Sigmoid colon (tissue), 7 donors: ENCODE measurements around the gene DACH2. TPM values are rescaled to one million over a fixed set of nuclear protein-coding genes. Genes with fewer than 3 reads are reported as not detected.

Experiments
- DNase-seq: peaks from one replicate; pipeline ENCODE4 v3.0.0-alpha.2; 2019
- H3K27ac ChIP-seq, 4 donors: fragments of 200-600 bp; sonication (generic); one replicate each; pipeline ENCODE4 v1.5.1; 2016 to 2019; ENCODE audit warnings: mild to moderate bottlenecking in 1 of 4
- H3K27me3 ChIP-seq, 3 donors: fragments of 200-600 bp; sonication (generic); one replicate each; pipeline ENCODE4 v1.5.1; 2019; ENCODE audit warnings: mild to moderate bottlenecking in 1 of 3
- H3K36me3 ChIP-seq, 4 donors: fragments of 200-600 bp; sonication (generic); one replicate each; pipeline ENCODE4 v1.5.1; 2016 to 2019
- H3K4me1 ChIP-seq, 4 donors: fragments of 200-600 bp; sonication (generic); one replicate each; pipeline ENCODE4 v1.5.1; 2017 to 2019
- H3K4me3 ChIP-seq, 4 donors: fragments of 200-600 bp; sonication (generic); one replicate each; pipeline ENCODE4 v1.5.1; 2017 to 2019; ENCODE audit warnings: mild to moderate bottlenecking in 2 of 4, moderate library complexity in 1 of 4
- H3K9me3 ChIP-seq, 4 donors: fragments of 200-600 bp in 3 of 4; sonication (generic) in 3 of 4; one replicate each; pipeline versions ENCODE4 v1.5.1 to v1.6.1; 2013 to 2019
- EP300 ChIP-seq, 4 donors: sonication (generic); formaldehyde crosslinking; IDR thresholded peaks; one replicate each; pipeline ENCODE4 v1.6.1; 2017; ENCODE audit warnings: antibody characterized with exemption in 4 of 4
- POLR2A ChIP-seq, 2 donors: fragments of 450-650 bp; IDR thresholded peaks; one replicate each; pipeline ENCODE4 v1.6.1; 2016; ENCODE audit warnings: antibody characterized with exemption in 2 of 2, mild to moderate bottlenecking in 2 of 2, moderate library complexity in 2 of 2
- POLR2AphosphoS5 ChIP-seq, 4 donors: sonication (generic); formaldehyde crosslinking; IDR thresholded peaks; one replicate each; pipeline ENCODE4 v1.6.1; 2017; ENCODE audit warnings: antibody characterized with exemption in 4 of 4
- WGBS, 2 donors: extraction: QIAGEN DNeasy Blood & Tissue Kit; methylation state at CpG; one replicate each; pipeline ENCODE4 v1.1.7; 2013; 5-methylcytosine and 5-hydroxymethylcytosine counted together
- intact Hi-C: fragments of 100-400 bp; cut with DNase I; formaldehyde crosslinking; loops from one replicate; pipeline ENCODE4 v1.15.1; 2023
- polyA plus RNA-seq, 3 donors: library from polyadenylated mRNA; stranded (reverse); fragments of 200-250 nt; gene quantifications; one replicate each; pipeline ENCODE4 v1.2.3, GENCODE V29; 2013
- total RNA-seq, 4 donors: library from RNA; depleted of rRNA; stranded (reverse); fragments of >200 nt; gene quantifications; one replicate each; pipeline ENCODE4 v1.1.0, GENCODE V29; 2016
- TF ChIP-seq, protein P1 (sequence below), 4 experiments: fragments of 450-650 bp in 3 of 4; fragments of 200-600 bp in 1 of 4; IDR thresholded peaks; one replicate each; pipeline ENCODE4 v1.5.1; 2016 to 2019; ENCODE audit warnings: antibody characterized with exemption in 4 of 4, mild to moderate bottlenecking in 3 of 4, moderate library complexity in 2 of 4
- donor health status: healthy with polysubstance abuse.
- donor health status: Bipolar disorder and iron deficiency.
- donor health status: healthy.

DACH2 gene
- total and polyA plus RNA-seq, 7 donors: under 0.01 to 1.4 (median 0.16) TPM; not detected in 2

DNA sequence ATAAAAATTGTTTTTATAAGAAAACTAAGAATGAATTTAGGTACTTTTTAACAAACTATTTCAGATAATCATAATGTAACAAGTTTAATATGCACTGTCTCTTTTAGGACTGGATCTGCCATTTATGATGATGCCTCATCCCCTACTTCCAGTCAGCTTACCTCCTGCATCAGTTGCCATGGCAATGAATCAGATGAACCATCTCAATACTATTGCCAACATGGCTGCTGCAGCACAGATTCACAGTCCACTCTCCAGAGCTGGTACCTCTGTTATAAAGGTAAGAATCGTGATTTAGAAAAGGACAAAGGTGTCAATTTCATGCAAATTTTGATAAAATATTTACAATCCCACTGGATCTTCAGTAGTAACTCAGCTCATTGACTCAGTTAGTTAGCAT, 566.2 kb downstream of the DACH2 start:
- WGBS, 2 donors: 18 to 66% methylated on average over 1 of the region's 1 CpG
- H3K36me3 ChIP-seq: no peaks in the 10 kb centered on the region

DNA sequence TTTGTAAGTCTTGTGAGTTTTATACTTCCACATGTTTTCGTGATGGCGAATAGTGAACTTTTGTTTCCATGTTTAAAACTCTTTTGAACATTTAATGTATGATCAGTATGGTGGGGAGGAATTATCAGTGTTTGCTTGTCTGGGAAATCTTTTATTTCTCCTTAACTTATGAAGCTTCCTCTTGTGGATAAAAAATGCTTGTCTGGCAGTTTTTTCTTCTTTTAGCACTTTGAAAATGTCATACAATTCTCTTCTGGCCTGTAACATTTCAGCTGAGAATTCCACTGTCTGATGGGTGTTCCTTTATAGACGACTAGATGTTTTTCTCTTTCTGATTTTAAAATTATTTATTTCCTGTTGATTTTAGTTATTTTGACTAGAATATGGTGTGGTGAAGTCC, 576.0 kb downstream of the DACH2 start:
- 86% methylated on average over 3 of the region's 3 CpGs for WGBS, 2 donors
- no peaks in the 10 kb centered on the region for H3K9me3 ChIP-seq
- intact Hi-C loops: no loop called here
- no peak overlapping the region for H3K27ac ChIP-seq
- no peak overlapping the region for H3K4me3 ChIP-seq
- H3K4me1 ChIP-seq: no peaks in the 10 kb centered on the region
- H3K27me3 ChIP-seq: no peaks in the 10 kb centered on the region
- no peak for DNase-seq
- no peaks in the 10 kb centered on the region for H3K36me3 ChIP-seq
- no peak for TF ChIP-seq EP300 (IDR thresholded peaks at IDR 0.05)
- TF ChIP-seq, protein P1, sequence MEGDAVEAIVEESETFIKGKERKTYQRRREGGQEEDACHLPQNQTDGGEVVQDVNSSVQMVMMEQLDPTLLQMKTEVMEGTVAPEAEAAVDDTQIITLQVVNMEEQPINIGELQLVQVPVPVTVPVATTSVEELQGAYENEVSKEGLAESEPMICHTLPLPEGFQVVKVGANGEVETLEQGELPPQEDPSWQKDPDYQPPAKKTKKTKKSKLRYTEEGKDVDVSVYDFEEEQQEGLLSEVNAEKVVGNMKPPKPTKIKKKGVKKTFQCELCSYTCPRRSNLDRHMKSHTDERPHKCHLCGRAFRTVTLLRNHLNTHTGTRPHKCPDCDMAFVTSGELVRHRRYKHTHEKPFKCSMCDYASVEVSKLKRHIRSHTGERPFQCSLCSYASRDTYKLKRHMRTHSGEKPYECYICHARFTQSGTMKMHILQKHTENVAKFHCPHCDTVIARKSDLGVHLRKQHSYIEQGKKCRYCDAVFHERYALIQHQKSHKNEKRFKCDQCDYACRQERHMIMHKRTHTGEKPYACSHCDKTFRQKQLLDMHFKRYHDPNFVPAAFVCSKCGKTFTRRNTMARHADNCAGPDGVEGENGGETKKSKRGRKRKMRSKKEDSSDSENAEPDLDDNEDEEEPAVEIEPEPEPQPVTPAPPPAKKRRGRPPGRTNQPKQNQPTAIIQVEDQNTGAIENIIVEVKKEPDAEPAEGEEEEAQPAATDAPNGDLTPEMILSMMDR (IDR thresholded peaks at IDR 0.05): no peak
- TF ChIP-seq POLR2AphosphoS5 (IDR thresholded peaks at IDR 0.05): no peak
- TF ChIP-seq POLR2A (IDR thresholded peaks at IDR 0.05): no peak

More for the DNA sequence above, 566.2 kb downstream of the DACH2 start:
- H3K4me1 ChIP-seq: no peaks in the 10 kb centered on the region
- H3K4me3 ChIP-seq: no peak overlapping the region
- TF ChIP-seq POLR2AphosphoS5 (IDR thresholded peaks at IDR 0.05) (no peak), POLR2A (IDR thresholded peaks at IDR 0.05) (no peak), EP300 (IDR thresholded peaks at IDR 0.05) (no peak)
- TF ChIP-seq, protein P1 (IDR thresholded peaks at IDR 0.05): no peak
- DNase-seq: no peak
- no peak overlapping the region for H3K27ac ChIP-seq
- intact Hi-C loops: no loop called here
- no peaks in the 10 kb centered on the region for H3K9me3 ChIP-seq
- H3K27me3 ChIP-seq: no peaks in the 10 kb centered on the region

GRCh38 chrX:86747091-86747490, 598.8 kb downstream of the DACH2 start:
- intact Hi-C loops: no loop called here
- 71 to 81% methylated on average over 3 of the region's 3 CpGs for WGBS, 2 donors

GRCh38 chrX:86805241-86805640, 657.0 kb downstream of the DACH2 start:
- Histone ChIP-seq H3K27me3 (no peaks in the 10 kb centered on the region), H3K9me3 (no peaks in the 10 kb centered on the region), H3K4me3 (no peak overlapping the region), H3K4me1 (no peaks in the 10 kb centered on the region), H3K27ac (no peak overlapping the region), H3K36me3 (no peaks in the 10 kb centered on the region)
- 56 to 69% methylated on average over 2 of the region's 2 CpGs for WGBS, 2 donors
- DNase-seq: no peak
- TF ChIP-seq POLR2AphosphoS5 (IDR thresholded peaks at IDR 0.05): no peak
- TF ChIP-seq, protein P1 (IDR thresholded peaks at IDR 0.05): no peak
- TF ChIP-seq POLR2A (IDR thresholded peaks at IDR 0.05): no peak
- no peak for TF ChIP-seq EP300 (IDR thresholded peaks at IDR 0.05)
- intact Hi-C loops: no loop called here

More at GRCh38 chrX:86747091-86747490, 598.8 kb downstream of the DACH2 start:
- Histone ChIP-seq H3K36me3 (no peaks in the 10 kb centered on the region), H3K9me3 (no peaks in the 10 kb centered on the region), H3K4me3 (no peak overlapping the region), H3K4me1 (no peaks in the 10 kb centered on the region), H3K27me3 (no peaks in the 10 kb centered on the region), H3K27ac (no peak overlapping the region)
- no peak for DNase-seq
- no peak for TF ChIP-seq EP300 (IDR thresholded peaks at IDR 0.05)
- no peak for TF ChIP-seq POLR2A (IDR thresholded peaks at IDR 0.05)
- TF ChIP-seq, protein P1 (IDR thresholded peaks at IDR 0.05): no peak
- no peak for TF ChIP-seq POLR2AphosphoS5 (IDR thresholded peaks at IDR 0.05)

- Histone ChIP-seq H3K4me3 (no peak overlapping the region), H3K4me1 (no peaks in the 10 kb centered on the region), H3K9me3 (no peaks in the 10 kb centered on the region), H3K27me3 (no peaks in the 10 kb centered on the region), H3K36me3 (no peaks in the 10 kb centered on the region), H3K27ac (no peak overlapping the region)
- intact Hi-C loops: no loop called here
- TF ChIP-seq, protein P1 (IDR thresholded peaks at IDR 0.05): no peak
- no peak for DNase-seq
- WGBS, 2 donors: 35 to 44% methylated on average over 2 of the region's 2 CpGs
Observed at GRCh38 chrX:86806786-86807185, 658.5 kb downstream of the DACH2 start.
